Mononuclear cell (primary cell): Measurements from ENCODE around the gene NPAS3. TPM values are rescaled to one million over a fixed set of nuclear protein-coding genes. Genes with fewer than 3 reads are reported as not detected.

Source experiments
- H3K27me3 ChIP-seq: 2 replicates; pipeline ENCODE4 v1.6.0; 2011; ENCODE audit warnings: low read length, control low read depth; ENCODE audit not compliant: insufficient read depth
- H3K4me1 ChIP-seq: 2 replicates; pipeline ENCODE4 v1.5.1; 2011; ENCODE audit warnings: mild to moderate bottlenecking, low read length, control low read depth; ENCODE audit not compliant: insufficient read depth
- H3K4me3 ChIP-seq: 2 replicates; pipeline ENCODE4 v1.5.1; 2011; ENCODE audit warnings: mild to moderate bottlenecking, low read length, moderate library complexity
- H3K9me3 ChIP-seq: 2 replicates; pipeline ENCODE4 v1.5.1; 2011; ENCODE audit warnings: low read depth, mild to moderate bottlenecking, control low read depth, low read length
- total RNA-seq: library from RNA; depleted of rRNA; stranded (reverse); fragments of >200 nt; gene quantifications from one replicate; pipeline ENCODE4 v1.2.3, GENCODE V29; 2012

Gene NPAS3
- total RNA-seq, 1 donor: not detected

DNA sequence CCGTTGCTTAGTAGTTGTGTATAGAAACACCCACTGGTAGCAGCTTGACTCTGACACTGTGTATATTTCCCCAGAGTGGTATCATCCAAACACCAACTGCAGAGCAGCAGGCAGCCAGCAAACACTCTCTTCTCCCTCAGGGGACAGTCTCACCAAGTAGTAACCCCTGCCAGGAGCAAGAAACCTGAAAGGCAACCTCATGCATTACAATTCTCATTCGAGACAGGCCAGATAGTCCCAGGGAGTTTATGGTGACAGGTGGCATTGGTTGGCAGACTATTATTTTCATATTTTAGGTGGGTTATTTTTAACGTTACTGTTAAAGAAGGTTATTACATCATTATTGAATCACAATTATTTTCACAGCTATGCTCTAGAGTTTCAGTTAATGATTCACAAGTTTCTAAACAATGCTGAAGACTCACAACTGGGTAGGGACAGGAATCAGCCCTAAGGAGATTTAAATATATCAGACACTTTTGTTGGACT lies 789.4 kb downstream of the NPAS3 start:
- Histone ChIP-seq H3K4me3 (no peak overlapping the region), H3K4me1 (no peaks in the 10 kb centered on the region), H3K27me3 (no peaks in the 10 kb centered on the region), H3K9me3 (no peaks in the 10 kb centered on the region)

GRCh38 chr14:33730156-33730555 lies 791.5 kb downstream of the NPAS3 start:
- H3K27me3 ChIP-seq: no peaks in the 10 kb centered on the region
- no peak overlapping the region for H3K4me3 ChIP-seq
- no peaks in the 10 kb centered on the region for H3K4me1 ChIP-seq
- no peaks in the 10 kb centered on the region for H3K9me3 ChIP-seq

DNA sequence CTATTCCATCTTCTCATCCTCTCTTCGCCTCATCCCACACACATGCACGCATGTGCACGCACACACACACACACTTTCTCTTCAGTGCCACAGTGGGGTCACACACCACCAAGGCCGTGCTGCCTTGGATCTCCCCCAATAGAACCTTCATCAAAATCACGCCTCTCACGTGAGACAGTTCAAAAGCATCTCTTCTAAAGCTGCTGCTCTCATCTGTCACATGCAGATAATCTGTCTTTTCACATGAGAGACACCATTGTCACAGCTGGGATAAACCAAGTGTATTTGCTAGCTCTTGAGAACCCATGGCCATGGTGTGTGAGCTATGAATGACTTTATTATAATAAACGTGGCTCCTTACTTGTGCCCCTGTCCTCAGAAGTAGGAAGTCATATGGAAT lies 793.5 kb downstream of the NPAS3 start:
- Histone ChIP-seq H3K27me3 (no peaks in the 10 kb centered on the region), H3K4me1 (no peaks in the 10 kb centered on the region), H3K9me3 (no peaks in the 10 kb centered on the region), H3K4me3 (no peak overlapping the region)

GRCh38 chr14:33733310-33733709 lies 794.6 kb downstream of the NPAS3 start:
- H3K4me1 ChIP-seq: no peaks in the 10 kb centered on the region
- H3K9me3 ChIP-seq: no peaks in the 10 kb centered on the region
- no peaks in the 10 kb centered on the region for H3K27me3 ChIP-seq

DNA sequence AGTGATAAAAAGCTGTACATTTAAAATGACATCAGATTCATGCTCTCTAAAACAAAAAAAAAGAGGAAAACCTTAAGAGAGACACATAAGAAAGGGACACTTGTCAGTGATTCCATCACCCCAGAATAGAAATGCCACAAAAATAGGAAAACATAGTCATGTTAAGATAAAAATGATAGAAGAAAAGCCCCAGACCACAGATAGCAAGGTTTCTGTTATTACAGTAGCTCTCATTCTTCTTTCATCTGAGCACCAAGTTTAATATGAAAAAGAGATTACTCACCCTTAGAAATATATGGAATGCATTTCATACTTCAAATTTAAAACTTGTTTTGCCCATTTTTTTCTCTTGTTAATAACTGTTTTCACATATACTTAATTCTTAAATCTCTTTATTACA lies 795.0 kb downstream of the NPAS3 start:
- no peaks in the 10 kb centered on the region for H3K4me1 ChIP-seq
- H3K27me3 ChIP-seq: no peaks in the 10 kb centered on the region
- H3K9me3 ChIP-seq: no peaks in the 10 kb centered on the region
- no peak overlapping the region for H3K4me3 ChIP-seq

More at GRCh38 chr14:33733310-33733709, 794.6 kb downstream of the NPAS3 start:
- H3K4me3 ChIP-seq: no peak overlapping the region

DNA sequence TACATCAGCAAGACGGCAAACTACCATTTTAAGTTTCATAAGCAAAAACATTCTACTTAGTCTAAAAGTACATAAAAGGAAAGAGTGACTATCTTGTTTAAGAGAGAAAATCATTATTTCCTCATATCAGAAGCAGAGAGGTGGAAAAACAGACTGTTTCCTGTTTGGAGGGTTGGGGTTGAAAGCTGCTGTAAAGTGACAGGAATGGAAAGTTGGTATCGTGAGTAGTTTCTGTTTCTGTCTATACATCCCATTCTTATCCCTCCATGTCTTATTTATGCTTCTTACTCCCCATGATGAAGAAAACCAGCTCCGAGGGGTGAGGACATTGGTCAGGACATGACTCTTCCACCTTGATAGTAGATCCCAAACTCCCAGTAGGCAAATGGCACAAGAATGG lies 795.7 kb downstream of the NPAS3 start:
- H3K27me3 ChIP-seq: no peaks in the 10 kb centered on the region
- H3K9me3 ChIP-seq: no peaks in the 10 kb centered on the region
- no peak overlapping the region for H3K4me3 ChIP-seq
- no peaks in the 10 kb centered on the region for H3K4me1 ChIP-seq

GRCh38 chr14:33736299-33736825 lies 797.7 kb downstream of the NPAS3 start:
- no peaks in the 10 kb centered on the region for H3K27me3 ChIP-seq
- no peaks in the 10 kb centered on the region for H3K4me1 ChIP-seq
- H3K4me3 ChIP-seq: no peak overlapping the region
- H3K9me3 ChIP-seq: no peaks in the 10 kb centered on the region

DNA sequence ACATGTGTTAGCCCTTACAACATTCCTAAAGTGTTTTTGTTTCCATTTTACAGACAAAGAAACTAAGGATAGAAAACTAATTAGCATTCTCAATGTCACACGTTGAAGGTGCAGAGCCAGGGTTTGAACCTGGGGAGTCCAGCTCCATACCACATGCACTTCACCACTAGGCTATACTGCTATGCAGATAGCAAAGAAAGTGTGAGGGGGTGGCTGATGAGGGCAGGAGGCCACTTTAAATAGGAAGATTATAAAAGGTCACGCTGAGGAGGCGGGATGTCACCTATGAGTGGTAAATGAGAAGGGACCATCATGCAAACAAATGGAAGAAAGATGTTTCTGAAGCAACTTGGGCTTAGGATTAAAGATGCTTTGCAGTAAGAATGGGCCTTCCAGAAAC lies 798.3 kb downstream of the NPAS3 start:
- Histone ChIP-seq H3K27me3 (no peaks in the 10 kb centered on the region), H3K9me3 (no peaks in the 10 kb centered on the region), H3K4me1 (no peaks in the 10 kb centered on the region), H3K4me3 (no peak overlapping the region)

DNA sequence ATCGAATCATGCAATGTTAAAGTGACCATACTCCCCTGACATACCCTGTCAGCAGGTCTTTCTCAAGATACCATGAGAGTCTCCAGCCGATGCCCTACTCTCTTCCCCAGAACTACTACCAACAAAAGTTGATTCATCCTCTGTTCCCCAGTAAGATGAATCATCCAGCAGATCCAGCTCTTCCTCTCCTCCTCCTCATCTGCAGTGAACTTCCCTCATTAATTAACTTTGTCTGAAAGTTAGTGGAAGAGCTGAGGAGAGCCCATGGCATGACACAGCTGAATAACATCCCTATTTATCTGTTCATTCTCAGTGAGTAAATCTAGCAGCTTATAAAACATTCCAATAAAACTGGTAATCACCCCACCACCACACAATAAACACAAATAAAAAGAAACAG lies 798.8 kb downstream of the NPAS3 start:
- H3K4me1 ChIP-seq: no peaks in the 10 kb centered on the region
- no peaks in the 10 kb centered on the region for H3K9me3 ChIP-seq
- H3K4me3 ChIP-seq: no peak overlapping the region
- no peaks in the 10 kb centered on the region for H3K27me3 ChIP-seq

GRCh38 chr14:33738029-33738428 lies 799.4 kb downstream of the NPAS3 start:
- Histone ChIP-seq H3K9me3 (no peaks in the 10 kb centered on the region), H3K4me3 (no peak overlapping the region), H3K27me3 (no peaks in the 10 kb centered on the region), H3K4me1 (no peaks in the 10 kb centered on the region)

- no peaks in the 10 kb centered on the region for H3K9me3 ChIP-seq
- H3K4me3 ChIP-seq: no peak overlapping the region
- no peaks in the 10 kb centered on the region for H3K4me1 ChIP-seq
- no peaks in the 10 kb centered on the region for H3K27me3 ChIP-seq
Measured at GRCh38 chr14:33738491-33738890, 799.8 kb downstream of the NPAS3 start.

DNA sequence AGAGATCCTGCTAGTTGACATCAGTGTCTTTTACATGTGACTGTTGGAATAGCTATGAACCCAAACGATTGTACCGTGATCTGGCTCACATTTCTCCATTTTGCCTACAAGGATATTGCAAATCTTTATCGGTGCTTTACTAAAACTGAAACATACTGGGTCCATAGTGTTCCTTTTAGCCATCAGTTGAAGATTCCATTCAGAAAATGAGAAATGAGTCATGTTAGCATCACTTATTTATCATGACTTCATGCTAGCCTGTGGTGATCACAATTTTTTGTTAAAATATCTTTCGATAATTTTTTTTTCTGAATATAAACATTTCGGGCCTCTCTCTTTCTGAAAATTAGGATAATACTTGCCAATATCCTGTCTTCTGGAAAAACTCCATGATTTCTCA lies 801.9 kb downstream of the NPAS3 start:
- H3K4me1 ChIP-seq: no peaks in the 10 kb centered on the region
- no peak overlapping the region for H3K4me3 ChIP-seq
- H3K27me3 ChIP-seq: no peaks in the 10 kb centered on the region
- H3K9me3 ChIP-seq: no peaks in the 10 kb centered on the region

GRCh38 chr14:33742166-33742565 lies 803.5 kb downstream of the NPAS3 start:
- no peaks in the 10 kb centered on the region for H3K9me3 ChIP-seq
- no peak overlapping the region for H3K4me3 ChIP-seq
- no peaks in the 10 kb centered on the region for H3K4me1 ChIP-seq
- no peaks in the 10 kb centered on the region for H3K27me3 ChIP-seq

- Histone ChIP-seq H3K4me1 (no peaks in the 10 kb centered on the region), H3K27me3 (no peaks in the 10 kb centered on the region), H3K9me3 (no peaks in the 10 kb centered on the region), H3K4me3 (no peak overlapping the region)
Measured at GRCh38 chr14:33745163-33745562, 806.5 kb downstream of the NPAS3 start.

- Histone ChIP-seq H3K9me3 (no peaks in the 10 kb centered on the region), H3K27me3 (no peaks in the 10 kb centered on the region), H3K4me1 (no peaks in the 10 kb centered on the region), H3K4me3 (no peak overlapping the region)
Measured at GRCh38 chr14:33747749-33748148, 809.1 kb downstream of the NPAS3 start.

DNA sequence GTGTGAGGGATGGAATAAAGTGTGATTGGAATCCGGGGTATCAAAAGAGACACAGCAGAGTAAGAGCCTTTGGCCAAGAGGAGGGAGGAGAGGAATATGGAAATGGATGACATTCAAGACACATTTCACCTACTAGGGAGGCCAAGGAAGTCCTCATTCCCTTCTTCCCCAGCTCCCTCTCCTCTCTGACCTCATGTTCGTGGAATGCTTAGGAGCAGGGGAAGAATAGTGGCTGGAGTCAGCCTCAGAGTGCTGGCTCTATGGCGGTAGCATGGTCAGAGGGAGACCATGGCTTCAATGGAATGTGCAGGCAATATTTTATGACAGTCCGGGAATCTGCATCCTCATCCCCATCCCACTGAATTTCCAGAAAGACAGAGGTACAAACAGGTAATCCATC lies 815.6 kb downstream of the NPAS3 start:
- H3K27me3 ChIP-seq: no peaks in the 10 kb centered on the region
- H3K9me3 ChIP-seq: no peaks in the 10 kb centered on the region
- no peak overlapping the region for H3K4me3 ChIP-seq
- H3K4me1 ChIP-seq: no peaks in the 10 kb centered on the region
